ENCODE measurements around the gene CAMP. TPM values are rescaled to one million over a fixed set of nuclear protein-coding genes. Genes with fewer than 3 reads are reported as not detected.

CAMP gene
- polyA plus RNA-seq, 1 of the 3 experiments (the other 2 are of a cell fraction), result not detected

- H3K79me2 ChIP-seq (ENCODE audit: insufficient read depth), result peaks cover 31% of the 10 kb centered on the region; the same call in 1 of the 2 replicates
- H3K9me2 ChIP-seq, result no peaks in the 10 kb centered on the region
- H3K4me2 ChIP-seq, result no peak overlapping the region
- 96% methylated on average over 5 of the region's 5 CpGs for WGBS (ENCODE audit: low lambda C conversion rate)
- no peak overlapping the region for H2AFZ ChIP-seq (ENCODE audit: low read depth)
- no peaks in the 10 kb centered on the region for H3K4me1 ChIP-seq (ENCODE audit: control insufficient read depth in 1 of 2, insufficient read depth in 2 of 2, low read depth in 1 of 2, low read length in 1 of 2)
- H3K27ac ChIP-seq (ENCODE audit: low read depth in 2 of 2, low read length in 1 of 2), result no peak overlapping the region
- POLR2A ChIA-PET, result no interaction called here
- H3K9me3 ChIP-seq, result no peaks in the 10 kb centered on the region
- H3K36me3 ChIP-seq (replicated peaks in 1 of 2; ENCODE audit: control insufficient read depth in 1 of 2, insufficient read depth in 2 of 2, low read length in 1 of 2), result peaks cover 54 to 76% of the 10 kb centered on the region in 2 experiments
- DNase-seq, result no peak
- H3K9ac ChIP-seq, result no peak overlapping the region
- no peaks in the 10 kb centered on the region for H3F3A ChIP-seq (replicated peaks; ENCODE audit: insufficient read depth)
- H3K27me3 ChIP-seq (ENCODE audit: insufficient read depth), result no peaks in the 10 kb centered on the region
- TF ChIP-seq, protein P1, sequence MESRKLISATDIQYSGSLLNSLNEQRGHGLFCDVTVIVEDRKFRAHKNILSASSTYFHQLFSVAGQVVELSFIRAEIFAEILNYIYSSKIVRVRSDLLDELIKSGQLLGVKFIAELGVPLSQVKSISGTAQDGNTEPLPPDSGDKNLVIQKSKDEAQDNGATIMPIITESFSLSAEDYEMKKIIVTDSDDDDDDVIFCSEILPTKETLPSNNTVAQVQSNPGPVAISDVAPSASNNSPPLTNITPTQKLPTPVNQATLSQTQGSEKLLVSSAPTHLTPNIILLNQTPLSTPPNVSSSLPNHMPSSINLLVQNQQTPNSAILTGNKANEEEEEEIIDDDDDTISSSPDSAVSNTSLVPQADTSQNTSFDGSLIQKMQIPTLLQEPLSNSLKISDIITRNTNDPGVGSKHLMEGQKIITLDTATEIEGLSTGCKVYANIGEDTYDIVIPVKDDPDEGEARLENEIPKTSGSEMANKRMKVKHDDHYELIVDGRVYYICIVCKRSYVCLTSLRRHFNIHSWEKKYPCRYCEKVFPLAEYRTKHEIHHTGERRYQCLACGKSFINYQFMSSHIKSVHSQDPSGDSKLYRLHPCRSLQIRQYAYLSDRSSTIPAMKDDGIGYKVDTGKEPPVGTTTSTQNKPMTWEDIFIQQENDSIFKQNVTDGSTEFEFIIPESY (IDR thresholded peaks at IDR 0.05; ENCODE audit: borderline replicate concordance, low read depth), result no peak
- TF ChIP-seq GABPA (IDR thresholded peaks at IDR 0.05; ENCODE audit: low read depth) (no peak), ELF1 (IDR thresholded peaks at IDR 0.05) (no peak), MXI1 (IDR thresholded peaks at IDR 0.05; ENCODE audit: low read depth, low read length) (no peak), SMC3 (IDR thresholded peaks at IDR 0.05; ENCODE audit: low read depth, low read length) (no peak), RFX5 (IDR thresholded peaks at IDR 0.05; ENCODE audit: low read length) (no peak), TAF1 (IDR thresholded peaks at IDR 0.05; ENCODE audit: borderline replicate concordance, low read depth, low read length) (no peak), TCF12 (IDR thresholded peaks at IDR 0.05) (no peak), POLR2AphosphoS5 (IDR thresholded peaks at IDR 0.05; ENCODE audit: low read depth, low read length) (no peak), FOXM1 (IDR thresholded peaks at IDR 0.05; ENCODE audit: low read depth) (no peak)
- TF ChIP-seq, protein P2, sequence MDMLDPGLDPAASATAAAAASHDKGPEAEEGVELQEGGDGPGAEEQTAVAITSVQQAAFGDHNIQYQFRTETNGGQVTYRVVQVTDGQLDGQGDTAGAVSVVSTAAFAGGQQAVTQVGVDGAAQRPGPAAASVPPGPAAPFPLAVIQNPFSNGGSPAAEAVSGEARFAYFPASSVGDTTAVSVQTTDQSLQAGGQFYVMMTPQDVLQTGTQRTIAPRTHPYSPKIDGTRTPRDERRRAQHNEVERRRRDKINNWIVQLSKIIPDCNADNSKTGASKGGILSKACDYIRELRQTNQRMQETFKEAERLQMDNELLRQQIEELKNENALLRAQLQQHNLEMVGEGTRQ (IDR thresholded peaks at IDR 0.05; ENCODE audit: borderline replicate concordance, low read depth, low read length), result no peak
- CTCF ChIA-PET, result interaction anchor here (1.2 kb wide), 1 partner anchor 14 kb away, joined by 5 read pairs; no protein-coding TSS in a partner anchor
- H4K20me1 ChIP-seq (ENCODE audit: insufficient read depth), result no peaks in the 10 kb centered on the region
- no peak overlapping the region for H3K4me3 ChIP-seq (ENCODE audit: low read depth in 2 of 2, low read length in 1 of 2)
Measured at GRCh38 chr3:48180021-48180420, 43.3 kb upstream of the CAMP start.

- TF ChIP-seq NFIC (IDR thresholded peaks at IDR 0.05; ENCODE audit: borderline replicate concordance), result no peak
- TF ChIP-seq FOXM1 (IDR thresholded peaks at IDR 0.05; ENCODE audit: low read depth), result no peak
- TF ChIP-seq, protein P3, sequence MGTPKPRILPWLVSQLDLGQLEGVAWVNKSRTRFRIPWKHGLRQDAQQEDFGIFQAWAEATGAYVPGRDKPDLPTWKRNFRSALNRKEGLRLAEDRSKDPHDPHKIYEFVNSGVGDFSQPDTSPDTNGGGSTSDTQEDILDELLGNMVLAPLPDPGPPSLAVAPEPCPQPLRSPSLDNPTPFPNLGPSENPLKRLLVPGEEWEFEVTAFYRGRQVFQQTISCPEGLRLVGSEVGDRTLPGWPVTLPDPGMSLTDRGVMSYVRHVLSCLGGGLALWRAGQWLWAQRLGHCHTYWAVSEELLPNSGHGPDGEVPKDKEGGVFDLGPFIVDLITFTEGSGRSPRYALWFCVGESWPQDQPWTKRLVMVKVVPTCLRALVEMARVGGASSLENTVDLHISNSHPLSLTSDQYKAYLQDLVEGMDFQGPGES (IDR thresholded peaks at IDR 0.05; ENCODE audit: low read depth, low read length), result no peak
- CTCF ChIA-PET, result interaction anchor here (0.9 to 1.3 kb wide), 3 partner anchors 14 to 343 kb away, joined by 3 to 9 read pairs (median 5); no protein-coding TSS in a partner anchor
- DNase-seq, result no peak
- Histone ChIP-seq H3K4me1 (ENCODE audit: control insufficient read depth in 1 of 2, insufficient read depth in 2 of 2, low read depth in 1 of 2, low read length in 1 of 2) (no peaks in the 10 kb centered on the region), H3K4me3 (ENCODE audit: low read depth in 2 of 2, low read length in 1 of 2) (no peak overlapping the region), H3F3A (replicated peaks; ENCODE audit: insufficient read depth) (no peaks in the 10 kb centered on the region), H3K9me2 (no peaks in the 10 kb centered on the region), H3K9ac (no peak overlapping the region), H3K27ac (ENCODE audit: low read depth in 2 of 2, low read length in 1 of 2) (no peak overlapping the region; a peak in 1 of 4 replicates), H3K4me2 (no peak overlapping the region), H3K9me3 (no peaks in the 10 kb centered on the region), H2AFZ (ENCODE audit: low read depth) (no peak overlapping the region), H3K79me2 (ENCODE audit: insufficient read depth) (peaks cover 33% of the 10 kb centered on the region; the same call in 1 of the 2 replicates), H4K20me1 (ENCODE audit: insufficient read depth) (no peaks in the 10 kb centered on the region), H3K27me3 (ENCODE audit: insufficient read depth) (no peaks in the 10 kb centered on the region), H3K36me3 (replicated peaks in 1 of 2; ENCODE audit: control insufficient read depth in 1 of 2, insufficient read depth in 2 of 2, low read length in 1 of 2) (peaks cover 56 to 73% of the 10 kb centered on the region in 2 experiments)
- WGBS (ENCODE audit: low lambda C conversion rate), result 93% methylated on average over 5 of the region's 5 CpGs
- POLR2A ChIA-PET, result no interaction called here
Measured at GRCh38 chr3:48180531-48181253, 42.6 kb upstream of the CAMP start.

All from SK-N-SH (cell line).